ENCODE results near the gene NNAT. TPM values are rescaled to one million over a fixed set of nuclear protein-coding genes. Genes with fewer than 3 reads are reported as not detected.

Gene NNAT
- total RNA-seq, 1 experiment from 2014 or later: 43.1 TPM

GRCh38 chr20:37500311-37500710, 20.7 kb upstream of the NNAT start:
- no peaks in the 10 kb centered on the region for H4K20me1 ChIP-seq (ENCODE audit: control insufficient read depth, insufficient read depth, insufficient read length)
- H3K23ac ChIP-seq (ENCODE audit: insufficient read length, low read depth, low read length): no peak overlapping the region
- no peak overlapping the region for H3K27ac ChIP-seq (ENCODE audit: insufficient read length, low read depth, low read length)
- WGBS (ENCODE audit: extremely low coverage, insufficient read length, low lambda C conversion rate): no CpG with 5 or more reads among the region's 7 CpGs
- Mint-ChIP-seq H3K4me1 (peaks cover 0 to 2% of the 10 kb centered on the region in 2 experiments; a peak in 1 of 4 replicates), H3K27ac (no peak overlapping the region), H3K4me3 (no peak overlapping the region), H3K9me3 (no peaks in the 10 kb centered on the region), H3K36me3 (ENCODE audit: insufficient read depth in 1 of 3, low read depth in 3 of 3) (no peaks in the 10 kb centered on the region), H3K27me3 (ENCODE audit: low read depth) (no peaks in the 10 kb centered on the region)
- no peak overlapping the region for H3K14ac ChIP-seq (ENCODE audit: insufficient read depth, low read length)
- no peak overlapping the region for H3K9ac ChIP-seq (ENCODE audit: extremely low read depth, insufficient read length, low read length)
- H3K79me1 ChIP-seq (ENCODE audit: insufficient read depth, low read depth, low read length, poor library complexity, severe bottlenecking): no peaks in the 10 kb centered on the region
- no peak overlapping the region for H2BK120ac ChIP-seq (ENCODE audit: low read depth, low read length, poor library complexity, severe bottlenecking)
- H3K4me1 ChIP-seq (ENCODE audit: insufficient read depth, low read length): peaks cover 1% of the 10 kb centered on the region; the same call in 1 of the 2 replicates
- H4K8ac ChIP-seq (replicated peaks; ENCODE audit: insufficient read length, low read depth, low read length): no peak overlapping the region
- 0 out of 2 replicates have a peak, but pooled peaks cover 2% of the 10 kb centered on the region for H3K27me3 ChIP-seq (ENCODE audit: insufficient read depth, low read length)
- H3K18ac ChIP-seq (ENCODE audit: insufficient read length, low read depth, low read length): no peak overlapping the region
- H3K79me2 ChIP-seq (ENCODE audit: insufficient read depth, low read length): no peaks in the 10 kb centered on the region
- no peaks in the 10 kb centered on the region for H3K9me3 ChIP-seq (ENCODE audit: control insufficient read depth, low read depth, low read length)
- H2BK15ac ChIP-seq (ENCODE audit: low read depth, low read length): no peak overlapping the region
- H2BK20ac ChIP-seq (ENCODE audit: low read depth, low read length, poor library complexity, severe bottlenecking): no peak overlapping the region
- no peak overlapping the region for H2BK12ac ChIP-seq (ENCODE audit: insufficient read length, low read depth, low read length)
- no peak overlapping the region for H3T11ph ChIP-seq (ENCODE audit: low read length)
- no peak overlapping the region for H4K5ac ChIP-seq (ENCODE audit: insufficient read length, low read depth, low read length)
- no peak overlapping the region for H3K4ac ChIP-seq (ENCODE audit: low read depth, low read length)
- no peak overlapping the region for H3K4me2 ChIP-seq (ENCODE audit: insufficient read depth, insufficient read length, low read length)
- peak; percentile 17 for DNase-seq
- H2BK5ac ChIP-seq (ENCODE audit: insufficient read length, low read length): no peak overlapping the region
- H4K91ac ChIP-seq (ENCODE audit: insufficient read length, low read depth, low read length): no peak overlapping the region
- TF ChIP-seq, protein P1, sequence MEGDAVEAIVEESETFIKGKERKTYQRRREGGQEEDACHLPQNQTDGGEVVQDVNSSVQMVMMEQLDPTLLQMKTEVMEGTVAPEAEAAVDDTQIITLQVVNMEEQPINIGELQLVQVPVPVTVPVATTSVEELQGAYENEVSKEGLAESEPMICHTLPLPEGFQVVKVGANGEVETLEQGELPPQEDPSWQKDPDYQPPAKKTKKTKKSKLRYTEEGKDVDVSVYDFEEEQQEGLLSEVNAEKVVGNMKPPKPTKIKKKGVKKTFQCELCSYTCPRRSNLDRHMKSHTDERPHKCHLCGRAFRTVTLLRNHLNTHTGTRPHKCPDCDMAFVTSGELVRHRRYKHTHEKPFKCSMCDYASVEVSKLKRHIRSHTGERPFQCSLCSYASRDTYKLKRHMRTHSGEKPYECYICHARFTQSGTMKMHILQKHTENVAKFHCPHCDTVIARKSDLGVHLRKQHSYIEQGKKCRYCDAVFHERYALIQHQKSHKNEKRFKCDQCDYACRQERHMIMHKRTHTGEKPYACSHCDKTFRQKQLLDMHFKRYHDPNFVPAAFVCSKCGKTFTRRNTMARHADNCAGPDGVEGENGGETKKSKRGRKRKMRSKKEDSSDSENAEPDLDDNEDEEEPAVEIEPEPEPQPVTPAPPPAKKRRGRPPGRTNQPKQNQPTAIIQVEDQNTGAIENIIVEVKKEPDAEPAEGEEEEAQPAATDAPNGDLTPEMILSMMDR (conservative IDR thresholded peaks at IDR 0.05): no peak
- H2AFZ ChIP-seq (ENCODE audit: low read length): no peak overlapping the region
- no peaks in the 10 kb centered on the region for H3K23me2 ChIP-seq (ENCODE audit: insufficient read length, low read depth, low read length, poor library complexity, severe bottlenecking)
- H3K56ac ChIP-seq (ENCODE audit: insufficient read length, low read depth, low read length): no peak overlapping the region
- no peak overlapping the region for H2AK5ac ChIP-seq (ENCODE audit: insufficient read length, low read length)
